Psoas muscle (tissue), 8 donors: ENCODE data around the gene DLG3. TPM values are rescaled to one million over a fixed set of nuclear protein-coding genes. Genes with fewer than 3 reads are reported as not detected.

Experiments
- ATAC-seq, 4 donors: fragments of 200-7000 bp; cut with Tn5 transposase; one replicate each; pipeline ENCODE4 v1.9.1; 2020; ENCODE audit warnings: moderate library complexity in 3 of 4, mild to moderate bottlenecking in 2 of 4
- DNase-seq, 2 donors: peaks; one replicate each; pipeline ENCODE4 v3.0.0-alpha.2; 2020
- H3K27ac ChIP-seq: fragments of 200-600 bp; one replicate; pipeline ENCODE4 v1.8.0; 2022
- H3K27me3 ChIP-seq, 3 donors: fragments of 200-600 bp in 1 of 3; one replicate each; pipeline versions ENCODE4 v1.6.1 to v1.8.0; 2013 to 2022; ENCODE audit warnings: low read length in 2 of 3, mild to moderate bottlenecking in 2 of 3, moderate library complexity in 1 of 3; ENCODE audit not compliant: insufficient read depth in 3 of 3
- H3K36me3 ChIP-seq, 2 donors: fragments of 200-600 bp in 1 of 2; one replicate each; pipeline versions ENCODE4 v1.6.1 to v1.8.0; 2013 to 2022; ENCODE audit warnings: low read depth in 1 of 2, mild to moderate bottlenecking in 1 of 2, moderate library complexity in 1 of 2; ENCODE audit not compliant: insufficient read depth in 1 of 2
- H3K4me1 ChIP-seq: fragments of 200-600 bp; one replicate; pipeline ENCODE4 v1.8.0; 2022
- H3K4me3 ChIP-seq: fragments of 200-600 bp; one replicate; pipeline ENCODE4 v1.8.0; 2022; ENCODE audit warnings: mild to moderate bottlenecking
- H3K9me3 ChIP-seq: fragments of 200-600 bp; one replicate; pipeline ENCODE4 v1.8.0; 2022
- CTCF ChIP-seq: fragments of 200-600 bp; IDR thresholded peaks from one replicate; pipeline ENCODE4 v1.8.0; 2022; ENCODE audit warnings: antibody characterized with exemption
- WGBS, 3 donors: extraction: QIAGEN DNeasy Blood & Tissue Kit; methylation state at CpG; one replicate each; pipeline versions ENCODE4 v1.1.6 to v1.1.7; 2013; 5-methylcytosine and 5-hydroxymethylcytosine counted together
- intact Hi-C, 2 donors: fragments of 100-400 bp; cut with DNase I; formaldehyde crosslinking; loops; one replicate each; pipeline versions ENCODE4 v1.11.0 to v1.14.2; 2022
- polyA plus RNA-seq, 3 donors: library from polyadenylated mRNA; stranded (reverse); fragments of 200-250 nt; gene quantifications; one replicate each; pipeline ENCODE4 v1.2.3, GENCODE V29; 2013
- total RNA-seq, 4 donors: library from RNA; stranded (reverse); fragmentation: NEBNext Ultra II Directional in 2 of 4; extraction: Animal tissue kit (Norgen Biotek cat#: 25700) in 2 of 4; gene quantifications; one replicate each; pipeline versions ENCODE4 v1.2.1 to v1.2.4, GENCODE V29; 2021 to 2023
- donor health status: healthy with polysubstance abuse.
- donor health status: DM: no; HTN: no; CAD: no; lungs with moderate emphysema.
- donor health status: Bipolar disorder and iron deficiency.
- donor health status: healthy.
- donor health status: DM: yes; HTN: yes; CAD: no.
- donor health status: DM: no; HTN: no; CAD: no.
- donor health status: DM: no; HTN: no; CAD: no.
- donor health status: DM: yes; HTN: yes; CAD: no.

The DLG3 gene
- total and polyA plus RNA-seq, 7 donors = 0.27 to 1.6 (median 1.2) TPM

DNA sequence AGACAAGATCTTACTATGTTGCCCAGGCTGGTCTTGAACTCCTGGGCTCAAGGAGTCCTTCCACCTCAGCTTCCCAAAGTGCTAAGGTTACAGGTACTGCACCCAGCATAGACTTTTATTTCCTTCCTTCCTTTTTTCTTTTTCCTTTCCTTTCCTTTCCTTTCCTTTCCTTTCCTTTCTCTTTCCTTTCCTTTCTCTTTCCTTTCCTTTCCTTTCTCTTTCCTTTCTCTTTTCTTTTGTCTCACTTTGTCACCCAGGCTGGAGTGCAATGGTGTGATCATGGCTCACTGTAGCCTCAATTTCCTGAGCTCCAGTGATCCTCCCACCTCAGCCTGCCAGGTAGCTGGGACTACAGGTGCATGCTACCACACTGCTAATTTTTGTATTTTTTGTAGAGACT, 19.4 kb downstream of the DLG3 start:
- H3K27me3 ChIP-seq = peaks cover 0 to 7% (median 0%) of the 10 kb centered on the region in 3 donors
- intact Hi-C loops = no loop called here

GRCh38 chrX:70466968-70467367, 22.3 kb downstream of the DLG3 start:
- Histone ChIP-seq H3K4me3 (no peak overlapping the region), H3K36me3 (no peaks in the 10 kb centered on the region), H3K9me3 (no peaks in the 10 kb centered on the region), H3K4me1 (no peaks in the 10 kb centered on the region), H3K27ac (no peak overlapping the region), H3K27me3 (peaks cover 0 to 7% (median 0%) of the 10 kb centered on the region in 3 donors)
- DNase-seq (no peak), ATAC-seq (no peak)
- no peak for TF ChIP-seq CTCF
- intact Hi-C loops = no loop called here

More for the DNA sequence above, 19.4 kb downstream of the DLG3 start:
- Histone ChIP-seq H3K36me3 (no peaks in the 10 kb centered on the region), H3K4me3 (no peak overlapping the region), H3K9me3 (no peaks in the 10 kb centered on the region), H3K27ac (no peak overlapping the region), H3K4me1 (no peaks in the 10 kb centered on the region)
- DNase-seq = no peak
- no peak for ATAC-seq
- TF ChIP-seq CTCF = no peak

GRCh38 chrX:70468709-70469108, 24.1 kb downstream of the DLG3 start:
- Histone ChIP-seq H3K27ac (no peak overlapping the region), H3K9me3 (no peaks in the 10 kb centered on the region), H3K27me3 (peaks cover 0 to 7% (median 0%) of the 10 kb centered on the region in 3 donors), H3K36me3 (no peaks in the 10 kb centered on the region), H3K4me3 (no peak overlapping the region), H3K4me1 (no peaks in the 10 kb centered on the region)
- 66 to 100% (median 96%) methylated on average over 1 of the region's 1 CpG for whole genome bisulfite sequencing, 3 donors
- DNase-seq (no peak), ATAC-seq (no peak)
- TF ChIP-seq CTCF = no peak
- intact Hi-C loops = no loop called here

GRCh38 chrX:70470850-70471289, 26.2 kb downstream of the DLG3 start:
- intact Hi-C loops = no loop called here
- Histone ChIP-seq H3K4me1 (no peaks in the 10 kb centered on the region), H3K27ac (no peak overlapping the region), H3K4me3 (no peak overlapping the region), H3K9me3 (no peaks in the 10 kb centered on the region), H3K36me3 (no peaks in the 10 kb centered on the region), H3K27me3 (no peaks in the 10 kb centered on the region)
- TF ChIP-seq CTCF = no peak
- no peak for ATAC-seq
- 80 to 97% (median 88%) methylated on average over 3 of the region's 3 CpGs for WGBS, 3 donors
- DNase-seq = no peak

- no peak overlapping the region for H3K27ac ChIP-seq
Measured at GRCh38 chrX:70476166-70476933, 31.7 kb downstream of the DLG3 start.

More at GRCh38 chrX:70476166-70476933, 31.7 kb downstream of the DLG3 start:
- peaks cover 0 to 16% (median 0%) of the 10 kb centered on the region in 3 donors for H3K27me3 ChIP-seq
- no peaks in the 10 kb centered on the region for H3K9me3 ChIP-seq
- no peak for ATAC-seq
- 65 to 97% (median 93%) methylated on average over 5 of the region's 5 CpGs for WGBS, 3 donors
- intact Hi-C loops = no loop called here
- DNase-seq = no peak
- H3K4me3 ChIP-seq = no peak overlapping the region
- H3K36me3 ChIP-seq = no peaks in the 10 kb centered on the region
- peaks cover 3% of the 10 kb centered on the region for H3K4me1 ChIP-seq
- no peak for TF ChIP-seq CTCF
